Caco-2 (cell line): ENCODE measurements around the gene FBXW10. TPM values are rescaled to one million over a fixed set of nuclear protein-coding genes. Genes with fewer than 3 reads are reported as not detected.
A peak's percentile ranks its signal among the peaks of the same experiment; 100 is the strongest.
"Not testable (repeated sequence)": the region's sequence is repeated elsewhere in the genome, so short reads cannot be mapped to it uniquely, and the experiment has no call there.

Source experiments
- BruUV-seq: library from RNA; stranded (reverse); fragments of 400-500 nt; replicated peaks from 2 replicates; lab custom pipeline; 2021; lab: Mats Ljungman, UMichigan
- CTCF ChIA-PET: fragments of 300-600 bp; sonication (Branson Sonifier 250); formaldehyde crosslinking; loops from one replicate; lab custom pipeline; 2022; ENCODE audit warnings: antibody characterized with exemption; lab: Charles Lee
- POLR2A ChIA-PET: fragments of 300-600 bp; sonication (Branson Sonifier 250); formaldehyde crosslinking; loops from one replicate; lab custom pipeline; 2022; ENCODE audit warnings: antibody characterized with exemption; lab: Charles Lee
- DNase-seq, 2 experiments: peaks; one replicate each; pipeline versions ENCODE4 v3.0.0 to v3.0.0-alpha.2; 2020 to 2022
- H3K27me3 ChIP-seq: replicated peaks from 2 replicates; pipeline ENCODE4 v1.6.0; 2011; ENCODE audit warnings: low read length; ENCODE audit not compliant: control insufficient read depth, insufficient read depth
- H3K36me3 ChIP-seq: 2 replicates; pipeline ENCODE4 v1.5.1; 2011; ENCODE audit warnings: low read length; ENCODE audit not compliant: control insufficient read depth, insufficient read depth
- H3K4me1 ChIP-seq: fragments of 250-450 bp; sonication (Bioruptor Pico); 2 replicates; pipeline ENCODE4 v1.5.1; 2020; ENCODE audit warnings: mild to moderate bottlenecking
- H3K4me3 ChIP-seq: 2 replicates; pipeline ENCODE4 v1.5.1; 2011; ENCODE audit warnings: low read depth, mild to moderate bottlenecking, control low read depth, low read length
- H3K9me3 ChIP-seq: fragments of 250-450 bp; sonication (Bioruptor Pico); 2 replicates; pipeline ENCODE4 v1.5.1; 2020; ENCODE audit warnings: mild to moderate bottlenecking, moderate library complexity
- H3K27ac Mint-ChIP-seq: one replicate; pipeline ENCODE4 v1.8.0; 2022; ENCODE audit warnings: mixed read lengths; ENCODE audit not compliant: unreplicated experiment
- H3K27me3 Mint-ChIP-seq: one replicate; pipeline ENCODE4 v1.8.0; 2022; ENCODE audit warnings: mixed read lengths; ENCODE audit not compliant: insufficient read depth, unreplicated experiment
- H3K36me3 Mint-ChIP-seq: one replicate; pipeline ENCODE4 v1.8.0; 2022; ENCODE audit warnings: mild to moderate bottlenecking, mixed read lengths; ENCODE audit not compliant: insufficient read depth, unreplicated experiment
- H3K4me1 Mint-ChIP-seq: one replicate; pipeline ENCODE4 v1.8.0; 2022; ENCODE audit warnings: low read depth, mixed read lengths; ENCODE audit not compliant: unreplicated experiment
- H3K4me3 Mint-ChIP-seq: one replicate; pipeline ENCODE4 v1.8.0; 2022; ENCODE audit warnings: mild to moderate bottlenecking, moderate library complexity, mixed read lengths; ENCODE audit not compliant: unreplicated experiment
- H3K9me3 Mint-ChIP-seq: one replicate; pipeline ENCODE4 v1.8.0; 2022; ENCODE audit warnings: mixed read lengths; ENCODE audit not compliant: unreplicated experiment
- intact Hi-C: fragments of 100-400 bp; cut with micrococcal nuclease; formaldehyde crosslinking; loops from one replicate; pipeline ENCODE4 v1.10.0; 2022; ENCODE audit not compliant: unreplicated experiment
- total RNA-seq: library from RNA; stranded (reverse); gene quantifications from 2 replicates; pipeline ENCODE4 v1.2.3, GENCODE V29; 2022

The FBXW10 gene
- total RNA-seq, 1 experiment from 2014 or later: 0.11 TPM

GRCh38 chr17:18723509-18723908 is 20.3 kb upstream of the FBXW10 start:
- CTCF ChIA-PET, H3K4me3 Mint-ChIP-seq, H3K36me3 ChIP-seq, H3K27me3 ChIP-seq, POLR2A ChIA-PET, H3K9me3 ChIP-seq, BruUV-seq, H3K27me3 Mint-ChIP-seq, H3K27ac Mint-ChIP-seq, H3K4me1 ChIP-seq, intact Hi-C loops, H3K9me3 Mint-ChIP-seq, DNase-seq, H3K4me3 ChIP-seq: not testable (repeated sequence)
- Mint-ChIP-seq H3K4me1 (peaks cover 12% of the 10 kb centered on the region), H3K36me3 (peaks cover 12% of the 10 kb centered on the region)

- BruUV-seq, POLR2A ChIA-PET, intact Hi-C loops, H3K4me1 Mint-ChIP-seq, H3K36me3 ChIP-seq, H3K4me1 ChIP-seq, H3K4me3 Mint-ChIP-seq, H3K9me3 Mint-ChIP-seq, H3K4me3 ChIP-seq, H3K27ac Mint-ChIP-seq, CTCF ChIA-PET, H3K36me3 Mint-ChIP-seq, DNase-seq, H3K27me3 Mint-ChIP-seq, H3K9me3 ChIP-seq, H3K27me3 ChIP-seq: not testable (repeated sequence)
These were observed 11.4 kb upstream of the FBXW10 start for GRCh38 chr17:18732438-18732837.

- H3K4me3 Mint-ChIP-seq, H3K9me3 Mint-ChIP-seq, H3K36me3 Mint-ChIP-seq, intact Hi-C loops, H3K4me3 ChIP-seq, H3K36me3 ChIP-seq, POLR2A ChIA-PET, H3K27ac Mint-ChIP-seq, H3K27me3 Mint-ChIP-seq, H3K9me3 ChIP-seq, H3K27me3 ChIP-seq, H3K4me1 ChIP-seq, BruUV-seq, DNase-seq, H3K4me1 Mint-ChIP-seq: not testable (repeated sequence)
- CTCF ChIA-PET: interaction anchor here (0.6 kb wide), 1 partner anchor 120 kb away, joined by 5 read pairs; no protein-coding TSS in a partner anchor
These were observed 10.5 kb upstream of the FBXW10 start for GRCh38 chr17:18733350-18733749.

DNA sequence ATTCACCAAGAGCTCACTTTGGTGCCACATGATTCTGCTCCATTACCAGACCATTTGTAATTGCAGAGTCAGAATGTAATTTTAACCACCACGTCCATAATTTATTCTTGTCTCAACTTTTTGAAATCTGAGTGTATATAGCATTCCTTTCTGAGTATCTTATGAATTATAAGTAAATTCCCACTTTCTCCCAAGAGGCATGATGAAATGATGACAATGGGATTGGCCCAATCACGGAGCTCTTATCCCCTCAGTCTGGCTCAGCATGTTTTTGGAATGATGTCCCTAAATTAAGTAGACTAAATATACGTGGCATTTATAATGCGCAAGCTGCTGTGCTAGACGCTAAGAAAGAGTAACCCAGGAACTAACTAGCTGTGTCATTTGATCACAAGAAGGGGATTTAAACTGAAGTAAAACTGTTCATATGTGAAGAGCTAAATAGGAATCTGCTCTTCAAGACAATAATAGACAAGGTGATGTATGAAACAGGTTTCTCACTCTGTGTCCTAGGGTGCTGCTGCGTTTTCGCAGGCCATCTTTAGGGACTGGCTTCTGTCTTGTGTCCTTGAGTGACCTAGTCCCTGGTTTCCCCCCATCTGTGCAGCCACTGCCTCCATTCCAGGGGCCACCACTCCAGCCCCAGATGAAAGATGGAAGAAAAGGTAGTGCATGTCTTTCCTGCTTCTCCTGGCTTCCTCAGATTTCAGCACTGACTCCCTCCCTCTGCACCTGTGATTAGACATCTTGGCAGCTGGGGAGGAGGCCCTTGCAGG is 4.0 kb upstream of the FBXW10 start:
- intact Hi-C loops, POLR2A ChIA-PET, H3K36me3 ChIP-seq, H3K27me3 Mint-ChIP-seq, BruUV-seq, H3K4me1 ChIP-seq, H3K36me3 Mint-ChIP-seq, H3K4me3 ChIP-seq, H3K9me3 ChIP-seq, DNase-seq, H3K27me3 ChIP-seq, H3K4me1 Mint-ChIP-seq, CTCF ChIA-PET, H3K4me3 Mint-ChIP-seq, H3K9me3 Mint-ChIP-seq, H3K27ac Mint-ChIP-seq: not testable (repeated sequence)

- CTCF ChIA-PET, H3K9me3 Mint-ChIP-seq, H3K9me3 ChIP-seq, intact Hi-C loops, H3K36me3 ChIP-seq, H3K27me3 Mint-ChIP-seq, H3K4me3 Mint-ChIP-seq, BruUV-seq, H3K27me3 ChIP-seq, H3K36me3 Mint-ChIP-seq, H3K4me3 ChIP-seq, POLR2A ChIA-PET, H3K4me1 ChIP-seq, DNase-seq, H3K27ac Mint-ChIP-seq, H3K4me1 Mint-ChIP-seq: not testable (repeated sequence)
These were observed 2.6 kb upstream of the FBXW10 start for GRCh38 chr17:18741228-18741627.

DNA sequence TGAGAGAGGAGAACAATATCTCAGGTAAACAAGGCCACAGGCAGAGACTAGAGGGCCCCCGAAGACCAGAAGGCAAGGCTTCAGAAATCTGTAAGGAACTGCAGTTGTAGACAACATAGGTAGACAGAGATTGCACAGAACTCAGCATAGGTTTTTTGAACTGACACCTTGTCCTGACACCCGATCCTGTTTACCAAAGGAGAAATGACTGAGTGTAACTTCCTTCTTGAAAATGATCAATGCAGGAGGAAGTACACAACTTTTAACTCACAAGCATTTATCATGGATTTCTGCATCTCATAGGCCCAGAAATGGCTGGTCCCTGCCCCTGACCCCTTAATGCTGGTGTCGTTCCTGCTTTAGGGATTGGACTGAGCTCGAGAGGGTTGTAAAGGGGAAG is 872 bp downstream of the FBXW10 start:
- peaks cover 10% of the 10 kb centered on the region for H3K4me1 Mint-ChIP-seq
- H3K36me3 ChIP-seq, POLR2A ChIA-PET, H3K9me3 ChIP-seq, intact Hi-C loops, H3K4me3 Mint-ChIP-seq, H3K27ac Mint-ChIP-seq, H3K9me3 Mint-ChIP-seq, DNase-seq, H3K27me3 Mint-ChIP-seq, H3K36me3 Mint-ChIP-seq, H3K4me1 ChIP-seq, CTCF ChIA-PET, BruUV-seq, H3K4me3 ChIP-seq, H3K27me3 ChIP-seq: not testable (repeated sequence)

DNA sequence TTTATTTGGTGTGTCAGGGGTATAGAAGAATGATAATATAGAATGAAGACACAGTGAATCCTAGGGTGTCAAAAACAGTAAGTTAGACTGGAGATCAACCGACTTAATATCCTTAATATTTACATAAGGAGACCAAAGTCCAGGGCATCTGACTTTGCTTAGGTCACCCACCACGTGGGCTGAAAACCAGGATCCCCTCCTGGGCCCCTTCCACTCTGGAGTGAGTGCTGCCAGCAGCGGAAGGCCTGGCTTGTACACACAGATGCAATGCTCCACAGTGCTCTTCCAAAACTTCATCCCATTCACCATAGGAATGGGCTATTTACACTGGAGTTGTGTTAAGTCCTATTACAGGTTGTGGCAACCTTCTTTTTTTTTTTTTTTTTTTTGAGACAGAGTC is 2.7 kb downstream of the FBXW10 start:
- H3K4me1 Mint-ChIP-seq: peaks cover 10% of the 10 kb centered on the region
- intact Hi-C loops, H3K4me1 ChIP-seq, H3K4me3 Mint-ChIP-seq, BruUV-seq, POLR2A ChIA-PET, H3K9me3 Mint-ChIP-seq, H3K27me3 Mint-ChIP-seq, CTCF ChIA-PET, H3K27ac Mint-ChIP-seq, H3K27me3 ChIP-seq, H3K36me3 Mint-ChIP-seq, H3K9me3 ChIP-seq, H3K36me3 ChIP-seq, H3K4me3 ChIP-seq: not testable (repeated sequence)
- DNase-seq: peak; percentile 68 to 78
